HCT116 (cell line): ENCODE data around the gene PHKG2. TPM values are rescaled to one million over a fixed set of nuclear protein-coding genes. Genes with fewer than 3 reads are reported as not detected.

Experiments used
- ATAC-seq: fragments of 200-7000 bp; cut with Tn5 transposase; 2 replicates; pipeline ENCODE4 v1.9.1; 2020; ENCODE audit warnings: mild to moderate bottlenecking, moderate library complexity
- BruUV-seq: library from RNA; stranded (reverse); fragments of 400-500 nt; replicated peaks from 2 replicates; lab custom pipeline; 2021; lab: Mats Ljungman, UMichigan
- CTCF ChIA-PET: fragments of 300-600 bp; sonication (Branson Sonifier 250); formaldehyde crosslinking; loops from one replicate; lab custom pipeline; 2021; ENCODE audit warnings: antibody characterized with exemption; lab: Charles Lee
- POLR2A ChIA-PET: fragments of 300-600, 350-600 bp; sonication (Branson Sonifier 250); formaldehyde crosslinking; loops from one replicate; lab custom pipeline; 2021; ENCODE audit warnings: antibody characterized with exemption; lab: Charles Lee
- RAD21 ChIA-PET, 2 experiments: fragments of 300-600 bp; sonication (Branson Sonifier 250); formaldehyde crosslinking; loops; one replicate each; lab custom pipeline; 2023; ENCODE audit warnings: low total read pairs in 2 of 2; ENCODE audit not compliant: uncharacterized antibody in 2 of 2, unreplicated experiment in 2 of 2, low non-redundant PET in 1 of 2; lab: Charles Lee
- DNase-seq: peaks from one replicate; pipeline ENCODE4 v3.0.0-alpha.2; 2010; ENCODE audit warnings: low read depth, low spot score
- H2AFZ ChIP-seq: fragments of 200-600 bp; shearing (Covaris generic), sonication (generic); 2 replicates; pipeline ENCODE4 v1.6.1; 2017; ENCODE audit warnings: low read depth, mixed run types, mixed read lengths, antibody characterized with exemption, low read length; ENCODE audit not compliant: poor library complexity, severe bottlenecking
- H3K27ac ChIP-seq: 2 replicates; pipeline ENCODE4 v1.5.1; 2012; ENCODE audit warnings: low read depth, low read length
- H3K27me3 ChIP-seq: fragments of 200-600 bp; sonication (generic); 2 replicates; pipeline ENCODE4 v1.6.1; 2016; ENCODE audit warnings: mixed run types, low read length, mixed read lengths; ENCODE audit not compliant: insufficient read depth
- H3K36me3 ChIP-seq, 2 experiments: fragments of 200-500 bp in 1 of 2; fragments of 200-600 bp in 1 of 2; sonication (Bioruptor generic) in 1 of 2; sonication (generic) in 1 of 2; 2 replicates each; pipeline versions ENCODE4 v1.5.1 to v1.6.1; 2014 to 2016; ENCODE audit warnings: low read length in 2 of 2, inconsistent platforms in 1 of 2, mixed read lengths in 1 of 2, mixed run types in 1 of 2; ENCODE audit not compliant: insufficient read depth in 2 of 2, control insufficient read depth in 1 of 2
- H3K4me1 ChIP-seq, 2 experiments: fragments of 200-600 bp in 1 of 2; sonication (generic) in 1 of 2; 2 replicates each; pipeline versions ENCODE4 v1.5.1 to v1.6.1; 2012 to 2017; ENCODE audit warnings: low read length in 2 of 2, inconsistent platforms in 1 of 2, mild to moderate bottlenecking in 1 of 2, mixed read lengths in 1 of 2, mixed run types in 1 of 2, moderate library complexity in 1 of 2; ENCODE audit not compliant: insufficient read depth in 2 of 2, control insufficient read depth in 1 of 2
- H3K4me2 ChIP-seq: fragments of 200-600 bp; sonication (generic); 2 replicates; pipeline ENCODE4 v1.6.1; 2017; ENCODE audit warnings: mixed run types, low read length, mixed read lengths
- H3K4me3 ChIP-seq, 2 experiments: fragments of 200-600 bp in 1 of 2; sonication (generic) in 1 of 2; replicated peaks in 1 of 2; 2 replicates each; pipeline ENCODE4 v1.5.1; 2011 to 2016; ENCODE audit warnings: low read length in 2 of 2, control low read depth in 1 of 2, low read depth in 1 of 2, mild to moderate bottlenecking in 1 of 2, mixed read lengths in 1 of 2, mixed run types in 1 of 2
- H3K79me2 ChIP-seq: fragments of 200-600 bp; sonication (generic); 2 replicates; pipeline ENCODE4 v1.6.1; 2017; ENCODE audit warnings: mild to moderate bottlenecking, mixed run types, low read length, moderate library complexity, mixed read lengths; ENCODE audit not compliant: insufficient read depth
- H3K9ac ChIP-seq: fragments of 200-600 bp; sonication (generic); 2 replicates; pipeline ENCODE4 v1.6.1; 2016; ENCODE audit warnings: low read length, mixed read lengths
- H3K9me2 ChIP-seq: fragments of 200-600 bp; sonication (generic), shearing (Covaris generic); 2 replicates; pipeline ENCODE4 v1.6.1; 2017; ENCODE audit warnings: mixed run types, mild to moderate bottlenecking, moderate library complexity; ENCODE audit not compliant: insufficient read depth
- H3K9me3 ChIP-seq, 2 experiments: fragments of 200-500 bp in 1 of 2; fragments of 200-600 bp in 1 of 2; sonication (Bioruptor generic) in 1 of 2; sonication (generic) in 1 of 2; 2 replicates each; pipeline ENCODE4 v1.6.1; 2014 to 2017; ENCODE audit warnings: low read length in 2 of 2, mixed read lengths in 2 of 2, inconsistent platforms in 1 of 2, low read depth in 1 of 2, mild to moderate bottlenecking in 1 of 2, mixed run types in 1 of 2, moderate library complexity in 1 of 2; ENCODE audit not compliant: control insufficient read depth in 1 of 2, insufficient read depth in 1 of 2
- H4K20me1 ChIP-seq: fragments of 200-600 bp; sonication (generic), shearing (Covaris generic); 2 replicates; pipeline ENCODE4 v1.6.1; 2017; ENCODE audit warnings: mixed run types, mild to moderate bottlenecking, moderate library complexity; ENCODE audit not compliant: insufficient read depth
- CBX3 ChIP-seq: IDR thresholded peaks from 2 replicates; pipeline ENCODE4 v1.6.1; 2012; ENCODE audit warnings: low read depth
- CTCF ChIP-seq, 3 experiments: fragments of 200-600 bp in 1 of 3; sonication (generic) in 1 of 3; IDR thresholded peaks in 2 of 3; conservative IDR thresholded peaks in 1 of 3; 2 replicates each; pipeline ENCODE4 v1.5.1; 2012 to 2017; ENCODE audit warnings: low read depth in 2 of 3, low read length in 2 of 3, antibody characterized with exemption in 1 of 3, borderline replicate concordance in 1 of 3, control low read depth in 1 of 3, mild to moderate bottlenecking in 1 of 3, mixed read lengths in 1 of 3, mixed run types in 1 of 3, moderate library complexity in 1 of 3; ENCODE audit not compliant: insufficient read depth in 1 of 3
- FOSL1 ChIP-seq: IDR thresholded peaks from 2 replicates; pipeline ENCODE4 v1.6.1; 2012; ENCODE audit warnings: low read depth
- TCF7L2 ChIP-seq: IDR thresholded peaks from 2 replicates; pipeline ENCODE4 v1.7.0; 2011; ENCODE audit warnings: borderline replicate concordance, inconsistent platforms; ENCODE audit not compliant: insufficient read depth, insufficient read length; ENCODE audit errors: extremely low read depth
- ZBTB33 ChIP-seq: IDR thresholded peaks from 2 replicates; pipeline ENCODE4 v1.6.1; 2011; ENCODE audit warnings: mild to moderate bottlenecking, low read length, moderate library complexity; ENCODE audit not compliant: insufficient replicate concordance; ENCODE audit errors: extremely low read depth
- ZFX ChIP-seq: fragments of 450-650 bp; IDR thresholded peaks from 2 replicates; pipeline ENCODE4 v1.6.1; 2017
- intact Hi-C: fragments of 100-400 bp; cut with micrococcal nuclease; formaldehyde crosslinking; loops from 2 replicates; pipeline ENCODE4 v1.10.0; 2022
- total RNA-seq: library from RNA; stranded (reverse); gene quantifications from one replicate; pipeline ENCODE4 v1.2.1, GENCODE V29; 2021; ENCODE audit not compliant: unreplicated experiment
- TF ChIP-seq, protein P1 (sequence below): IDR thresholded peaks from 2 replicates; pipeline ENCODE4 v1.6.1; 2012; ENCODE audit warnings: low read depth
- TF ChIP-seq, protein P2 (sequence below): IDR thresholded peaks from 2 replicates; pipeline ENCODE4 v1.6.1; 2012

Gene PHKG2
- total RNA-seq, 1 experiment from 2014 or later, result 32.6 TPM

DNA sequence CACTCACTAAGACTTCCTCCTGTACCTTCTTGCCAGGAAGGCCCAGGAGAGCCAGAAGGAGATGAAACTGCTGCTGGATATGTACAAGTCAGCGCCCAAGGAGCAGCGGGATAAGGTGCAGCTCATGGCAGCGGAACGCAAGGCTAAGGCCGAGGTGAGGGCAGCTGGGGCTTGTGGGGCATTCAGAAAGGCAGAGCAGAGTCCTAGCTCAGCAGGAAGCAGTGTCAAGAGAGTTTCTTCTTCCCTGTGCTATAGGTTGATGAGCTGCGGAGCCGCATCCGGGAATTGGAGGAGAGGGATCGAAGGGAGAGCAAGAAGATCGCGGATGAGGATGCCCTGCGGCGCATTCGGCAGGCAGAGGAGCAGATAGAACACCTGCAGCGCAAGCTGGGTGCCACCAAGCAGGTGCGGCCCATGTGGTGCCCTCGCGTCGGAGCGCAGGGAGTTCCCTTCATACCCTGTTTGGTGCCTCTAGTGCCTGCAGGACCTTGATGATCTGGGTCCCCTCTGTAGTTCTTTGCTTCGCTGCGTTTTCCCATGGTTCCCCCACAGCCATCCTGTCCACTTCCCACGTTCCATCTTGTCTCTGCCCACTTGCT, 20.5 kb downstream of the PHKG2 start:
- ChIA-PET CTCF (no interaction called here), POLR2A (no interaction called here)
- H2AFZ ChIP-seq, result no peak overlapping the region

GRCh38 chr16:30769379-30770089, 21.3 kb downstream of the PHKG2 start:
- Histone ChIP-seq H3K4me1 (no peaks in the 10 kb centered on the region), H3K9me2 (no peaks in the 10 kb centered on the region), H4K20me1 (no peaks in the 10 kb centered on the region), H3K4me3 (no peak overlapping the region), H3K9me3 (no peaks in the 10 kb centered on the region), H3K27me3 (no peaks in the 10 kb centered on the region), H3K36me3 (peaks cover 51 to 70% of the 10 kb centered on the region in 2 experiments), H3K9ac (no peak overlapping the region), H3K27ac (no peak overlapping the region), H3K4me2 (no peak overlapping the region), H2AFZ (no peak overlapping the region), H3K79me2 (peaks cover 10% of the 10 kb centered on the region; the same call in 1 of the 2 replicates)
- no TSS peak for BruUV-seq
- CTCF ChIA-PET, result no interaction called here
- POLR2A ChIA-PET, result no interaction called here
- ATAC-seq (no peak), DNase-seq (no peak)
- no peak for TF ChIP-seq TCF7L2
- no peak for TF ChIP-seq CTCF (IDR thresholded peaks at IDR 0.05 in 2 of 3, conservative IDR thresholded peaks at IDR 0.05 in 1 of 3; ENCODE audit: borderline replicate concordance in 1 of 3, insufficient read depth in 1 of 3, low read depth in 2 of 3, low read length in 2 of 3)
- TF ChIP-seq FOSL1, result no peak
- no peak for TF ChIP-seq ZBTB33
- TF ChIP-seq ZFX, result no peak
- TF ChIP-seq, protein P1, sequence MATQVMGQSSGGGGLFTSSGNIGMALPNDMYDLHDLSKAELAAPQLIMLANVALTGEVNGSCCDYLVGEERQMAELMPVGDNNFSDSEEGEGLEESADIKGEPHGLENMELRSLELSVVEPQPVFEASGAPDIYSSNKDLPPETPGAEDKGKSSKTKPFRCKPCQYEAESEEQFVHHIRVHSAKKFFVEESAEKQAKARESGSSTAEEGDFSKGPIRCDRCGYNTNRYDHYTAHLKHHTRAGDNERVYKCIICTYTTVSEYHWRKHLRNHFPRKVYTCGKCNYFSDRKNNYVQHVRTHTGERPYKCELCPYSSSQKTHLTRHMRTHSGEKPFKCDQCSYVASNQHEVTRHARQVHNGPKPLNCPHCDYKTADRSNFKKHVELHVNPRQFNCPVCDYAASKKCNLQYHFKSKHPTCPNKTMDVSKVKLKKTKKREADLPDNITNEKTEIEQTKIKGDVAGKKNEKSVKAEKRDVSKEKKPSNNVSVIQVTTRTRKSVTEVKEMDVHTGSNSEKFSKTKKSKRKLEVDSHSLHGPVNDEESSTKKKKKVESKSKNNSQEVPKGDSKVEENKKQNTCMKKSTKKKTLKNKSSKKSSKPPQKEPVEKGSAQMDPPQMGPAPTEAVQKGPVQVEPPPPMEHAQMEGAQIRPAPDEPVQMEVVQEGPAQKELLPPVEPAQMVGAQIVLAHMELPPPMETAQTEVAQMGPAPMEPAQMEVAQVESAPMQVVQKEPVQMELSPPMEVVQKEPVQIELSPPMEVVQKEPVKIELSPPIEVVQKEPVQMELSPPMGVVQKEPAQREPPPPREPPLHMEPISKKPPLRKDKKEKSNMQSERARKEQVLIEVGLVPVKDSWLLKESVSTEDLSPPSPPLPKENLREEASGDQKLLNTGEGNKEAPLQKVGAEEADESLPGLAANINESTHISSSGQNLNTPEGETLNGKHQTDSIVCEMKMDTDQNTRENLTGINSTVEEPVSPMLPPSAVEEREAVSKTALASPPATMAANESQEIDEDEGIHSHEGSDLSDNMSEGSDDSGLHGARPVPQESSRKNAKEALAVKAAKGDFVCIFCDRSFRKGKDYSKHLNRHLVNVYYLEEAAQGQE, result no peak
- TF ChIP-seq, protein P2, sequence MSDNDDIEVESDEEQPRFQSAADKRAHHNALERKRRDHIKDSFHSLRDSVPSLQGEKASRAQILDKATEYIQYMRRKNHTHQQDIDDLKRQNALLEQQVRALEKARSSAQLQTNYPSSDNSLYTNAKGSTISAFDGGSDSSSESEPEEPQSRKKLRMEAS, result no peak
- RAD21 ChIA-PET, result no interaction called here
- intact Hi-C loops, result no loop called here

More for the DNA sequence above, 20.5 kb downstream of the PHKG2 start:
- intact Hi-C loops, result no loop called here
- BruUV-seq, result no TSS peak
- H3K4me2 ChIP-seq, result no peak overlapping the region
- H3K27me3 ChIP-seq, result no peaks in the 10 kb centered on the region
- no peaks in the 10 kb centered on the region for H3K9me2 ChIP-seq
- no peaks in the 10 kb centered on the region for H3K9me3 ChIP-seq
- peaks cover 18% of the 10 kb centered on the region for H3K79me2 ChIP-seq
- no peak overlapping the region for H3K4me3 ChIP-seq
- no peaks in the 10 kb centered on the region for H4K20me1 ChIP-seq
- RAD21 ChIA-PET, result no interaction called here
- ATAC-seq, result no peak; the same call in 1 of the 2 replicates
- H3K36me3 ChIP-seq, result peaks cover 56 to 71% of the 10 kb centered on the region in 2 experiments
- H3K27ac ChIP-seq, result no peak overlapping the region
- 0 out of 4 replicates have a peak, but pooled peaks cover 0 to 1% of the 10 kb centered on the region in 2 experiments for H3K4me1 ChIP-seq
- DNase-seq, result no peak
- H3K9ac ChIP-seq, result no peak overlapping the region
- TF ChIP-seq CBX3, result no peak
